Fibroblast of skin of right biceps (primary cell): ENCODE results near the gene ELMOD2.
"Not testable (repeated sequence)": the region's sequence is repeated elsewhere in the genome, so short reads cannot be mapped to it uniquely, and the experiment has no call there.

Source experiments
- DNase-seq: peaks from one replicate; pipeline ENCODE4 v3.0.0-alpha.2; 2013

Gene ELMOD2, protein sequence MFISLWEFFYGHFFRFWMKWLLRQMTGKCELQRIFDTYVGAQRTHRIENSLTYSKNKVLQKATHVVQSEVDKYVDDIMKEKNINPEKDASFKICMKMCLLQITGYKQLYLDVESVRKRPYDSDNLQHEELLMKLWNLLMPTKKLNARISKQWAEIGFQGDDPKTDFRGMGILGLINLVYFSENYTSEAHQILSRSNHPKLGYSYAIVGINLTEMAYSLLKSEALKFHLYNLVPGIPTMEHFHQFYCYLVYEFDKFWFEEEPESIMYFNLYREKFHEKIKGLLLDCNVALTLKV

DNA sequence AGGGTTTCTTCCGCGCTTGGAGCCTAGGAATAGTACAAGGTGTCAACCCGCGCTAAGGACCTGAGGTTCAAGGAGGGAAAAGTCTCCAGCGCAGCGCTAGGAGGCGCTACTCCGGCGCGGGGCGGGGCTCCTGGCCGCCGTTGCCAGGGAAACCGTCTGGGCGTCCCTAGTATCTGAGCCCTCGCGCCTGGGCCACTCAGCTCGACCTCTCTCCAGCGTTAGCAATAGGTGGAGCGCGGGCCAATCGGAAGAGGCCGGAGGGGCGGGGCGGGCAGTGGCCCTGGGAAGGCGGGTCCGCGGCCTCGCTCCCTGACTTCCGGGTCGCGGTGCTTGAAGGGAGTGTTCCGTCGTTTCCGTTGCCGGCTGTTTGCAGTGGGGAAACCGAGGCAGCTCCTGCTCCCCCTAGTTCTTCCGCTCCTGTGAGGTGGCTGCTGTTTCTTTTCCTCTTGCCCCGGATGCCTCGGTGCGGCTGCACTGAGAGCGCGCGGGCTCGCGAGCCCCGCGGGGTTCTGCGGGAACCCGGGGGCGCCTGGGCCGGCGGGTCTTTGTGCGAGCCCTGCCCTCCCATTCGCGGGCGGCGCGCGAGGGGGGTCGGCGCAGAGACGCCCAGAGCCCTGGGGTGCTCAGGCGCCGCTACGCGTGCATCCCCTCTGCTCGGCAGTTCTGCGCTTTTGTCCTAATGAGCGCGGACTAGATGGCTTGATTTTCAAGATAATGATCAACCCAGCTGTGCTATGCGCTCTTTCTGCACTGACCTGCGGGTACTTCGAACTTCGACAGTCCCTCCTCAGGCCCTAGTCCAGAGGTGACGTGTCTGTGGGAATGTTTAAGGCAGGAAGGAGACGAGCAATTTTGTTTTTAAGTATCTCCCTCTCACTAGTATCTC is at the start of gene ELMOD2:
Gene ELMOD2 (plus strand): TSS at position 312 of the 886 bp plus-strand sequence. CDS start 1,261 bp downstream, outside the sequence.
- peak; percentile 98 for DNase-seq

DNA sequence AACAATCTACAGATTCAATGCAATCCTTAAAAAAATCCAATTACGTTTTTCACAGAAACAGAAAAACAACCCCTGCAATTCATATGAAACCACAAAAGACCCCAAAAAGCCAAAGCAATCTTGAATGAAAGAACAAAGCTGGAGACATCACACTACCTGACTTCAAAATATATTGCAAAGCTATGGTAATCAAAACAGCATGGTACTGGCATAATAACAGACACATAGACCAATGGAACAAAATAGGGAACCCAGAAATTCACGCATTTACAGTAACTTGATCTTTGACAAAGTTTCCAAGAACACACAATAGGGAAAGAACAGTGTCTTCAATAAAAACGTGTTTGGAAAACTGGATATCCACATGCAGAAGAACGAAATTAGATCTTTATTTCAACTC is 40.5 kb upstream of the ELMOD2 start:
- no peak for DNase-seq

DNA sequence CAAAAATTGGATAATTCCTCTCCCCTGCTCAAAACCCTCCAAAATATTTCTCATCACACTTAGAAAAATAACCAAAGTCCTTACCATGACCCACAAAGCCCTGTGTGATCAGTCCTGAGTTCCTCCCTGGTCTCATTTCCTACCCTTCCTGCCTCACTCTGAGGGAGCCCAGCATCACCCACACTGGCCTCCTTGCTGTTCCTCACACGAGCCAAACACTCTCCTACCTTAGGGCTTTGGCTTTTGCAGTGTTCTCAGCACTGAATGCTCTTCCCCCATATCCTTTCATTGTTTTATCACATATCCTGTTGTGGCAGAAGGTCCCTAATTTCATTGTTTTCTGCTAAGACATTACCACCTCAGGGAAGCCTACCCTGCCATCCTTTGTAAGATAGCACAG is 38.0 kb upstream of the ELMOD2 start:
- no peak for DNase-seq

DNA sequence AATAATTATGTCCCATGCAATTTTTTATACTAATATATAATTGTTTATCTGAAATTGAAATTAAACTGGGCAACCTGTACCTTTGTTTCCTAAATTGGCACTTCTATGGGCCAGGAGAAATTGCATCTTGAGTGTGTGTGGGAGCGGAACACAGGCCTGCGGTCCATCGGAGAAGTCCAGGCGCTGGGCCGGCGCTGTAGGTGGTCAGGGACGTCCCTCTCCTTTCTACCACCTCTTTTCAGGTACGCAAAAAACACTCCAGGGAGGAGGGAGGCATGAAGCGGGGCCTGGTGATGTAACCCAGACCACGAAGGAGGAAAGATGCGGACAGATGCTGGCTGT is 26.6 kb upstream of the ELMOD2 start:
- no peak for DNase-seq

DNA sequence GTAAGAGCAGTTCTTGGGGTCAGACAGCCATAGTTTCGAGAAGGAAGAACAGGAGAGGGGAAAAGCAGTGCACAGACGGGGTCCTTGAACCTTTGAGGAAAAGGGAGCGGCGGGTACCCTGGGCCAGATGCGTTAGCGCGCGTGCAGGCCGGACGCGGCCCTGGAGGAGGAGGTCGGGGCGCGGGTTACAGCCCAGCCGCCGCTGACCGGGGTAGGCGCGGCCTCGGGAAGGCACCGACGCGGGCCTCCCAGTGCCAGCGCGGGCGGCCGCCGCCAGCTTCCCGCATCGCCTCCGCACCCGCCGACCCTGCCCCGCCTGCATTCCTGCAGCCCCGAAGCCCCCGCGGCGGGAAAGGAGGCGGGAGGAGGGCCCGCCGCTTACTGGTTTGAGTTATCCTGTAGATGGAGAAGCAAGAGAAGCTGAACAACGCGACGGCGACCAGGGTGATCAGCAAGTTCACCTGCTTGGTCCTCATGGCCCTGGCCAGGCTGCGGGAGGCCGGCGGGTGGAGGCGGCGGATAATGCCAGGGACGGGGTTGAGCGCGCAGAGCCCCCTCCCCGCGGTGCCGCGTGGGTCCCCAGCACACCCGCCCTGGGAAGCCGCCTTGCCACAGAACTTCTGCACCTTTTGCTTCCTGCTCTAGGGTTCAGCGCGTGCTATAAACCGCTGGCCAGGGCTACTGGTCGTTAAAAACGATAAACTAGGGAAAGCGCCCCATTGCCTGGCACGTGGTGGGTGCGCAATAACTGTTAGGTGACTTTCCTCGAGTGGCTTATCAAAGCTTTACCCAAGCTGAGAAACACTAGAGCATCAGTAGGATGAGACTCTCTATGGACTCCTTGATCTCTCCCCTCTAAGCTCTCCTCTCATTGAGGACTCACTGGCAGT is 26.0 kb upstream of the ELMOD2 start, which contains the start of gene MGAT4D:
Gene MGAT4D (minus strand): TSS at position 547 of the 890 bp plus-strand sequence. CDS start 71 bp downstream, at position 476.
- DNase-seq = no peak

DNA sequence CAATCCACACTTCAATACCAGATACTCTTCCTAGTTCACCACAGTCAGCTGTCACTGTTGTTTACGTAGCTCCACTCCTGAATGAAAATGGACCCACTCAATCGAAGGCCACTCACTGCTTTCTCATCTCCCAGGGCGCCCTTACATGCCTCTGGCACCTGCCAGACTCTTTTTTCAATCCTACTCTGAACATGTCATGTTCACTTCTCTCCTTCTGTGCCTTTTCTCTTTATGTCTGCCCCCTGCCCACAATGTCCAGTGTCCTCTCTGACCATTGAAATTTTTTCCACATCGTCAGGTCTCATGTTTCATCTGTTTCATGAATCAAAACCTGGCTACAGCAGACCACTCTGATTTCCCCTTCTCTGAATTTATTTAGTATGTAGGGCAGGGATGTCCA is 24.6 kb upstream of the ELMOD2 start:
- no peak for DNase-seq

DNA sequence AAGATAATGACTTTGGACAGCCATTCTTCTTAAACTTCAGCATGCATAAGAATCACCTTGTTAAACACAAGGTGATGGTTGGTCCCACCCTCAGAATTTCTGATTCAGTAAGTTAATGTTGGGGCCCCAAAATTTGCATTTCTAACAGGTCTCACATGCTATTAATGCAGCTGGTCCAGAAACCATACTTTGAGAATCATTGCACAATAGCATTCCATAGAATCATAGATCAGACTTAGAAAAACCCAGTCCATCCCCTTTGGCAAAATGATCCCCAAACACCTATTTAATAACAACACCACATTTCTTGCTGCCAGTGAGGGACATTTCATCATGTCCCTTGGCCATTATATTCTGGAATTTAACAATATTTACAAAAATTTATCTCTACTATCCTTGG is 19.7 kb upstream of the ELMOD2 start:
- DNase-seq = no peak

DNA sequence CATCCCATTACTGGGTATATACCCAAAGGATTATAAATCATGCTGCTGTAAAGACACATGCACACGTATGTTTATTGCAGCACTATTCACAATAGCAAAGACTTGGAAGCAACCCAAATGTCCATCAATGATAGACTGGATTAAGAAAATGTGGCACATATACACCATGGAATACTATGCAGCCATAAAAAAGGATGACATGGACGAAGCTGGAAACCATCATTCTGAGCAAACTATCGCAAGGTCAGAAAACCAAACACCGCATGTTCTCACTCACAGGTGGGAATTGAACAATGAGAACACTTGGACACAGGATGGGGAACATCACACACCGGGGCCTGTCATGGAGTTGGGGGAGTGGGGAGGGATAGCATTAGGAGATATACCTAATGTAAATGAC is 10.2 kb upstream of the ELMOD2 start:
- not testable (repeated sequence) for DNase-seq

DNA sequence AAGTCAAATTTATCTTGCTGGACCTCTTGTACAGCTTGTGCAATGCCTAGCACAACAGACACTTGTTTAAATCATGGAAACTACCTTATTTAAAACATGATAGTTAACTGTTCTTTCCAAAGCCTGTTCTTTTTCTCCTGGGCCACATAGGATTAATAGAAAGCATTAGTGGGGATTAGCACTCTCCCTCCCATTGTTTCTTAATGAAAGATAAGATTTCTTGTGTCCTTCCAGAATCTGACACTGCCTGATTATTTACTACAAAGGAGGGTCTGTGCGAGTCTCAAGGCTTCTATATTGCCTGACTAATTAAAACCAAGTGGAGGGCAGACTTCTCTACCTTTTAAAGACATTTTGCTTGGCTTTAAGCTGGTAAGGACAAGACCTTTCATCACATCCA is 8.5 kb upstream of the ELMOD2 start:
- no peak for DNase-seq

DNA sequence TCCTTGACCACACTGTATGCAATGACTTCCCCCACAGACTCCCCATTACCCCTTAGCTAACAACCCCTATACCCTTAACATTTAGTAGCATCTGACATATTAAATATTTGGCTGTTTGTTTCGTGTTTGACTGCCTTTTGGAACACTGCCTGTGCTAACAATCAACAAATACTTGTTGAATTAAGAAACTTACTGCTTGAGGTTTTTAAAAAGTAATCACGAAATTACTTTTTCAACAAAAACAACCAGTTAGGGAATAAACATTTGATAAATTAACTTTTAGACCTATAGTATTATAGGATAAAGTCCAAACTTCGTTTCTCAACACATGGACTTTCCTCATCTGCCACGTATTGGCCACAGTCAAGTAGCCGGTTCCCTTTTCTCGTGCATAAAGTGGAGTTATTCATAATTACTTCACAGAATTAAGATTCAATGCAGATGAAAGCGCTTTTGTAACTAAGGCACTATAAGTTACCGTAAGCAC is 555 bp upstream of the ELMOD2 start:
- DNase-seq = no peak

DNA sequence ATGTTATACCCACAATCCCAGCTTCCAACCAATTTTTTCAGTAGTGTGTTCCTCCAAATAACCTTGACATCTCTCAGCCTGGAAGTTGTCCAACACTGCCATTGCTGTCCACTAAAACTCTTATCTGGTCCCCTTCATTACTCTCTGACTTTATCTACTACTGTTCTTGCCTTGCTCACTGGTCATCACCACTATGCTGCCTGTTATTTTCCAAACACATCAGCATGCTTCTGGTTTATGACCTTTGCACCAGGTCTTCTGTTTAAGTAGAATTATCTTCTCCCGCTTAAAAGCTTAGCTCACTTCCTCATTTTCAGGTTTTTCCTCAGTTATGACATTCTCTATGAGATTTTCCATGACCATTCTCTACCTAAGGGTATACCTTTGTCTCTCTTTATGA is 5.5 kb downstream of the ELMOD2 start:
- no peak for DNase-seq

DNA sequence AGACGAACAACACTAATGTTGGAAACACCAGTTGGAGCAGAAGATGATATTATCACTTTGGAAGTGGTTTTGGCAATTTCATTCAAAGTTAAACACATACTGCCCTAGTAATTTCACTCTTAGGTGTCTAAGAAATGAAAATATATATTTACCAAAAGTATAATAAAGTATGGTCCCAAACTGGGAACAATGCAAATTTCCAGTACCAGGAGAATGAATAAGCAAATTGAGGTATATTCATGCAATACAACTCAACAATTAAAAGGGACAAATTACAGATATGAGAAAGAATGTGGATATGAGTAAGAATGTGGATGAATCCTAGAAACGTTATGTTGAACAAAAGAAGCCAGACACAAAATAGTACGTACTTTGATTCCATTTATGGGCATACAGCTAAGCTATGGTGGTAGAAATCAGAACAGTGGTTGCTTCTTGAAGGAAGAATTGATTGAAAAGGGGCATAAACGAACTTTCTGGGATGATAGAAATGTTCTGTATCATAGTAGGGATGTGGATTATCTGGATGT is 10.0 kb downstream of the ELMOD2 start:
- peak; percentile 74 for DNase-seq

DNA sequence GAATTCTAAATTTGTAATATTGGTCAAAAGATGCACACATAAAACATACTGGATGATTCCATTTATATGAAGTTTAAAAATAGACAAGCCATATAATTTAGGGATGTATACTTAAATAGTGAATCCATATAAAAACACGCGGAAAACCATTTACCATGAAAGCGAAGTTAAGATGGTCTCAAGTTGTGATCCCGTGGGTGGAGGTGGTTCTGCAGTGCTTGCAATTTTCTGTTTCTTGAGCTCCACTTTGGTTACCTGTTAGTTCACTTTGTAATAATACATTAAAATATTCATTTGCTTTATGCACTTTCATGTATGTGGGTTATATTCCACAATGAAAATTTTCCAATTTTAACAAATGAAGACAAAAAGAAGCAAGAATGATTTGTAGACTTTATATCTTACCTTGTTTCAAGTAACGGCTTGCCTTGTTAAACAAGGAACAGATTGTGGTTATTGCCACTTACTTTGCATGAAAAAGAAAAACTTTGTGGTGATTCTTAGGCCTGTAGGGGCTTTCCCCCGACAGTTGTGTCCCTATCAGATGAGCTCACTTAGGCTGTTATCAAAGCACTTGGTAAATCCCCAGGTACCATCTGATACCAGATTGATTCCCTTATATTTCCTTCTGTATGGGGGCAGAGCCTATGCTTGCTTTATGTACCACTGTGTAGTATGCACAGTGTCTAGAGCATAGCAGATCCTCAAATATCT is 32.6 kb downstream of the ELMOD2 start:
- DNase-seq = no peak

DNA sequence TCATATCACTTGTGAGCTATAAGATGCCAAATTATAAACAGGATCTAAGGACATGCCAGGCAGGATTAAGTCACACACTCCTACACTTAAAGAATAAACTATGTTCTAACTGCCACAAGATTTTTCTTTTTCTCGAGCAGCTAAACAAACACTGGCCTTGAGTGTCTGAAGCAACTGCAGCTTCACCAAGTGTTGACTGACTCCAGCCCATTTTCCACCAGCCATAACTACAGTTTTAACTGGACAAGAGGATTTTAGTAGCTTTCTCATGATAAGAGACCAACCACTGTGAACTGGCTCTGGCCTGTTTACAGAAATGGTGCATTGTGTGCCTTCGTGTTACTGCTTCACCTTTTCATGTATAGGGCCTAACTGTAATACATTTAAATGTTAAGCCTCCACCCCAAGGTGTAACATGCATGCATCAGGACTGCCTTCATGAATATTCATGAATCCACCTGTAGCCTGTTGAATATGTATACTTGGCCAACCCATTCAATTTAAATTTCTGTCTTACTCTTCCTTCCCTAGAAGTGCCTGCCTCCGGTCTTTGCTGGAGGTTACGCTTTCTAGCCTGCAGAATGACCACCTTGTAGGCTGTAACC is 34.0 kb downstream of the ELMOD2 start:
- no peak for DNase-seq

DNA sequence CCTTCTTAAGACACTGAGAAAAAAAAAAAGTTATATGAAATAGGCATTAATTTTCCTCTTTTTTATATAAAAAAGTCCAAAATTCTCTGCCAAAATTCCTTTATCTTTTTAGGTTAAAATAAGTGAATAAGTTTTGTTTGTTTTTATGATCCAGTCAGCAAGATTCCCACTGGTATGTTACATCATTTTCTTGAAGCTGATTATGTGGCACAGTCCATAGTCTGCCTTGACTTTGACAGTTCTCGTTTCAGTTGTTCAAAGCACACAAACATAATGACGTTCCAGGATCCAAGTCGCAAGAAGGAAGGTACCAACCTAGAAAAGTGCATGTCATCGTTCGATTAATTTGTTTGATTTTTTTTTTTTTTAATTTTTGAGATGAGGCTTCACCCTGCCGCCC is 35.7 kb downstream of the ELMOD2 start:
- DNase-seq = no peak

DNA sequence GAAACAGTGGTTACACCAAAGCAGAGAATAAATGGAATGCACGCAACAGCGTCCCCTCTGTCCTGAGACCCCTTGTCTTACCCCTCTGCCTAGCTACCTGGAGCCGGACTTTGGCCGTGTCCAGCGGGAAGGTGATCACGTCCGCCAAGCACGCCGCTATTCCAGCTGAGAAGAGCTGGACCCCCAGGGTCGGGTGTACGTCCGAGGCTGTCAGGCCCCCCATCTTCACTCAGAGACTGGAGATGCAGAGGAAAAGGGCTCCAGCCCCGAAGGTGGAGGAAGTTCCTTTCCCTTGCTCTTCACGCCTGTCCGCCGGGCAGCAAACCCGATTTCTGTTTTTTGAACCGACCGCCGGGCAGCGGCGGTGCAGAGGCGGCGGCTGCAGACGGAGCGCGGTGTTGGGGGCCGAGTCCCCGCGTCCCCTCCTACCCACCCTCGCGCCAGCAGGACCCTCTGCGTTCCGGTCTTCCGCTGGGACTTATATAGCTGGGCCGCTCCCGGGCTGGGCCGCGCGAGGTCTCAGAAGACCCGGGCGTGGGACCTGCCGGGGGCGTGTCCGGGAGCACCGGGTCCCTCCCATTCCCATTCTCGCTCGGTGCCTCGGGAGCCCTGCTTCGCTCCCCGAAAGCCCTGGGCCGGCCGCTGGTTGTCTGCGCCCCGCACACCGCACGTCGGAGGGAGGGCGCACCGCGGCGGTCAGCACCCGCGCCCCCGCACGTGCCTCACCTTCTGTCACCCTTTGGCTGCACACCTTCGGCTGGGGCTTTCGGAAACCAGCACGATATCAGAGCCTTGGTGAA is 44.7 kb downstream of the ELMOD2 start, which contains the start of gene UCP1:
Gene UCP1 (minus strand): TSS at position 455 of the 800 bp plus-strand sequence. CDS start 232 bp downstream, at position 223.
- peak; percentile 0 for DNase-seq

DNA sequence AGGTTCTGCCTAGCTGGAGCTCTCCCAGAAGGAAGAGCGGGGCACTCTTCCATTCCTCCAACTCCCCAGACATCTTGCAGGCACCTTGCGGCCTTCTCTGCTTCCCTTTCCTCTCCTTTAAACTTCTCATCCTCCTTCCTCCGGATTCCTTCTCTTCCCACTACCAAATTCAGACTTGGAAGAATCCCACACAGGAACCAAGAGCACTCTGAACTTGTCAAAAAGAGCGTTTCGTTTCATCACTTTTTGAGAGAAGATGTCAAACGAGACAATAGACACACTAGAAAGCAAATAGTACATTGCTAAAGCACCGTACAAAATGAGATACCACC is 45.3 kb downstream of the ELMOD2 start:
- no peak for DNase-seq

DNA sequence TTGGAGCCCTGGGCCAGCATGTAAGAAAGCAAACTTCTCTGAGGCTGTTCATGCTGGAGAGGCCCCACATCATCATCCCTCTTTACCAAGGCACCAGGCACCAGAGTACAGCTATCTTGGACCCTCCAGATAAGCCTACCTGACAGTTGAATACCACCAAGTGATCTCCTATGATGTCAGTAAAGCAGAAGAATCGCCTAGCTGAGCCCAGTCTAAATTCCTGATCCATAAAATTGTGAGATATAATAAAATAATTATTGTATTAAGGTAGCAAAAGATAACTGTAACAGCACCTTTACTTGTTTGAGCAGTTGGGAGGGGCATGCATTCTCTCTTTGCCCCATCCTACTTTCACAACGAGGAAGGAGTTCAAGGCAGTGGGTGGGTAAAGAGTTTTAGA is 47.7 kb downstream of the ELMOD2 start:
- DNase-seq = no peak

DNA sequence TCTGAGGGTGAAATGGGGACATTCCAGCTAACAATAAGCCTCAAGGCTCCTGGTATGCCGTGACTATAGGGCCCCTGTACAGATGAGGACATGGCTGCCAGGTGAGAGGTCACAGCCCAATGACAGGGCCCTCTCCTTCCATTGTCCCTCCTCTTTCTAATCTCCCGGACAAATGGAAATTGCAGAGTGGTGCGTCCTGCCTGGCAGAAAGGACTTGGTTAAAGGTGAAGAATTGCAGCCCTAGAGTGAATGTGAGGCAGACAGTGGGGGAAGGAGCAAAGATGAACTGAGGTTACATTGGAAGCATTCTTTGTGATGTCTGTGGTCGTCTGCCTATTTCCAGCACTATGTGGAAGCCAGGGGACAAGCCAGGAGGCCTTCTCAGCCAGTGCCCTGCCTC is 51.5 kb downstream of the ELMOD2 start:
- no peak for DNase-seq

DNA sequence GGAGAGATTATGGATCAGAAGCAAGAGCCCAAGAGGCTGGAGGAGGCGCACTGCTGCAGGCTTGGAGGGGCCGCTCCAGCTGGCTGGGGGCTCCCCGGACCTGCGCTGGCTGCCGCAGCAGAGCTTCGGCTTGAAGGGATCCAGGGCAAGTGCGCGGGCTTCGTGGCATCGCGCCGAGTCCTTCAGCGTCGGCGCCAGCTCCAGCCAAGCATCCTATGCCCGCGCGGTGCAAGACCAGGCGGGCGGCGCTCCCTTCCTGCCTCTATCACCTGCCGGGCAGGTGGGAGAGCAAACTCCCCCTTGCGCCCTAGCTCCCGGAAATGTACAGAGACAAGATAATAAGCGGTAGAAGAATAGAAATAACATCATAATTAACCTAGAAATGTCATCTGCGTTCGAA is 55.3 kb downstream of the ELMOD2 start:
- DNase-seq = no peak

DNA sequence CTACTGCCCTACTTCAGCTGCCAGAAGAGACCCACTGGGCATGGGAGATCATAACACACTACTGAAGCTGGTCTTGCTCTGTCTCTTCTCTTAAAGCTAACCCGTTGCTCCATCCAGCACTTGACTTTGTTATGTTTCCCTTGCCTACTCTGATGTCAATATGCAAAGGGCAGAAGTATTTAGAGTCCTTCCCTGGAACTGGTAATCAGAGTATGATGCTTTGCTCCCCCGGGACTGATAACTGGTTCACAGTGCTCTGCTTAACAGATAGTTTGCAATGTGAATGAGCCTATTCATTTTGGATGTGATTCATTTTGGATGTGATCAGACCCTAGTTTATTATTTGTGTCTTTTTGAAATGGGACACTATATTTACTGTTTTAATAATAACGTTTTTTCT is 57.1 kb downstream of the ELMOD2 start:
- DNase-seq = no peak
